NCI-H2107 treated with DMSO at 0.1 percent for 48 hours (cell line): ENCODE results near the gene C10orf90.

Experiments
- DNase-seq: peaks from one replicate; lab custom pipeline; 2025; ENCODE audit not compliant: unreplicated experiment; lab: John Stamatoyannopoulos, UW

C10orf90 gene

DNA sequence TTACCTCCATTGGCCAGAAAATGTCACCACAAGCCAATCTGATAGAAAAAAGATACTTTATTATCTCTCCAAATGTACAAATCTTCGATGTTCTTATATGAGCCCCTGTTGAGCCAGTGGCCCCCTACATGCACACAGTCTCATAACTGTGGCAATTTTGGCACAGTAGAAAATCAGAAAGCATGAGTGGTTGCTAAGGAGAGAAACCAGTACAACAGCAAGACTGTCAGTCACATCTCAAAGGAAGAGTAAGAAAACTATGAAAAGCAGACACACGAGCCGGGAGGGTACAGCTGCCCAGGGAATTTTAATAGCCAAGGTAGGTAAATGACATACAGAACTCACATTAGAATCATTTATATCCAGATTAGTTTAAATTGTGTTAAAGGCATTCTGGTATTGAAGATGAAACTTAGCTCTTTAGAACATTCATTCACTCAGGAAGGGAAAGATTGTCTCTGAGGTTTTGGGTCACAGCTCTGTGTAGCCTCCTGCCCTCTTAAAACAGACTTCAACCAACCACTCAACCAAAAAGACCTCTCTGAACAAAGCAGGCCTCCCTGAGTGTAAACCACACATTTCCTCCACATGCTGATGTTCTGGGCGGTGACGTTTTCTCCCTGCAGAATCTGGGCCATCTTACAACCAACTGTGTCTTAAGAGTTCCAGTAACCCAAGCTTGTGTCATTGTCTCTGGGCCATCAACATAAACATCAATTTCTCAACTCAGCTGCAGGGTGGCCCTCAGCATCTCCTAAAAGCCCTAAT is 201.4 kb downstream of the C10orf90 start:
- no peak for DNase-seq

DNA sequence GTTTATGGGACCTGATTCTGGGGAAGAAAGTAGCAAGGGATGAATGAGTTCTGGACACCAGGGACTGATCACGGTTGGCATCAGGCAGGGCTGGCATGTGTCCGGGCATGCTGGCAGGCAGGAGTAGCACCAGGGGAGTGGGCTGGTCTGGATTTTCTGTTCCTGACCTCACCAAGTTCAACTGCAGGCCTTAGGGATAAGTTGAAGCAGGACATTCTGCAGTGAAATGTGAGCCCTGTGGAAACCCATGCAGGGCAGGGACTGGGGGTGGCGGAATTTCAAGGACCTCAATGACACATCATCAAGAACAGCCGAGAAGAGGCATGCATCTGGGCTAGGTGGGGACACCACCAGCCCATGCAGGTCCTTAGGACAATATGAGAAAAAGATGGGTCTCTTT is 202.0 kb downstream of the C10orf90 start:
- DNase-seq, result no peak

DNA sequence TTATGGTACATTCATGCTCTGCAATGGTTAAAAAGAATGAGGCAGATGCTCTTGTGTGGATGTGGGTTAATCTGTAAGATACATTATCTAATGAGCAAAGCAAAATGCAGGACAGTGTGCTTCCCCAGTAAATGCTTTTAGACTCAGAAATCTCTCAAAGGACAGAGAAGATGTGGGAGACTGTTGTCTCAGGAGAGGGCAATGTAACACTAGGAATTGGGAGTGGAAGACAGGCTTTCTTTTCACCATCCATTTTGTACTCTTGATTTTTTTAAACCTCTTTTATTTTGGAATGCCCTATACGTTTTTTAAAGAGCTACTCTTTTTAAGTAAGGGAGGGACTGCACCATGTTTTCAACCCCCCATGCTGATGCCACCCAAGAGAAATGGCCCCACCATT is 204.7 kb downstream of the C10orf90 start:
- no peak for DNase-seq

DNA sequence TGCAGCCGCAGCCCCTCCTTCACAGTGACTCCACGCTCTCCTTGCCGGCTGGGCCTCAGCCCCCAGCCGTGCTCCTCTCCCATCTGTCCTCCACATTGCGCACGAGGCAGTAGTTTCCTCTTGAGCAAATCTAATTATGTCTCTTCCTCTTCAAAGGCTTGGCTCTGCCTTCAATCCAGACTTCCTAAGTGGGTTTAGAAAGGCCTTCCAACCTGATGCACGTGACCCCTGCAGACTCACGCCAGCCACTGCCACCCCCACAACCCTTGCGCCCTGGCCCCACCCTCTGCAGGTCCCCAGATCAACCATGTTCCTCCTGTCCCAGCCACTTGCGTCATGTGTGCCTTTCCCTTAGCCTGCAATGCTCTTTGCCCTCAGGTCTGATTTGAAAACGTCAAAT is 207.2 kb downstream of the C10orf90 start:
- DNase-seq, result no peak

DNA sequence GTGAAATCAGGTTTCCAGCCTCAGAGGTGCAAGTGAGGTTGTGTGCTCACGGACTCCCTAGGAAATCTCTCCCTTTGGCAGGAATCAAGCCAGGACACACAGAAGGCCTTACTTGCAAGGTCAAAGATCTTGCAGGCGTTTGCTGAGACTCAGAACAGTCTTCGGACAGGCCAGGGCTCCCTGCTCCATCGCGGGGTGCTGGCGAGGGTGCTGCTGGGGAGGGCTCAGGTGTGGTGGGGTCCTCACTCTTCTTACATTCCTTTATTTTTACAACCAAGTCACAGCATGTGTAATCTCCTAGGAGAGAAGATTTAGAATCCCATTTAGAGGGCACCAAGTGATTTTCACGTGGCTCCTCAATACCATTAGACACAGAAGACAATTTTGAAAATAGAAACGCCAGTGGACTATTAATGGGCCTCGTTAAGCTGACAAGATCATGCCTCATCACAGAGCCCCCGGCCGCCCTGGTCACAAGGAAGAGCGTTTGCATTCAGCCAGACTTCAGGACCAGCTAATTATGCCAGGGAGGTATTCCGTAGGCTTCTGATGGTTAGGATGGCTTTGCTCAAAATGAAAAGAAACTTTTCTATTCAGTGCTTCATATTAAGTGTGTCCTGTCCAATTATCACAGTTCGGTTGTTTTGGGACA is 209.1 kb downstream of the C10orf90 start:
- no peak for DNase-seq

DNA sequence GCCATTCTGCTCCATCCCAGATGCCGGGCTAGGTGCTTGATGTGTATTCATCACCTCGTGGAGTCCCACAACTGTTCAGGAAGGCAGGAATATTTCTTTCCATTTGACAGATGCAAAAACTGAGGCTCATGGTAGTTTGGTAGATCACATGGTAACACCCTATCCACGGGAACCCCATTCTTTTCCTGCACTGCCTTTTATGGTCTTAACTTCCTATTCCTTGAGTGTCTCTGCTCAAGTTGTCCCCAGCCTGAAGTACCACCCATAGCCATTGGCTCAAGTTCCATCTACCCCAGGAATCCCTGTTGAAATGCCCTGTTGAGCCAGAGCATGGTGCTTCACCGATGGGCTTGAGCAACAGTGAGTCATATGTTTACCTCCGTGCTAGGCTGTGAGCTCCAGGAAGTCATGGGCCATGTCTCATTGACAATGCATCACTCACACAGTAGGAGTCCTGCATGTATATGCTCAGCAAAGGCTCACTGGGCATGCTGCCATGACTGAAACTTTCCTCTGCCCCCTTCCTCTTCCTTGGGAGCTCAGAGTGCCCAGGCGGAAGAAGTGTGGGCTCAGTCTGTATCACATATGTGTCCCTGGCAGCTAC is 210.5 kb downstream of the C10orf90 start:
- no peak for DNase-seq

DNA sequence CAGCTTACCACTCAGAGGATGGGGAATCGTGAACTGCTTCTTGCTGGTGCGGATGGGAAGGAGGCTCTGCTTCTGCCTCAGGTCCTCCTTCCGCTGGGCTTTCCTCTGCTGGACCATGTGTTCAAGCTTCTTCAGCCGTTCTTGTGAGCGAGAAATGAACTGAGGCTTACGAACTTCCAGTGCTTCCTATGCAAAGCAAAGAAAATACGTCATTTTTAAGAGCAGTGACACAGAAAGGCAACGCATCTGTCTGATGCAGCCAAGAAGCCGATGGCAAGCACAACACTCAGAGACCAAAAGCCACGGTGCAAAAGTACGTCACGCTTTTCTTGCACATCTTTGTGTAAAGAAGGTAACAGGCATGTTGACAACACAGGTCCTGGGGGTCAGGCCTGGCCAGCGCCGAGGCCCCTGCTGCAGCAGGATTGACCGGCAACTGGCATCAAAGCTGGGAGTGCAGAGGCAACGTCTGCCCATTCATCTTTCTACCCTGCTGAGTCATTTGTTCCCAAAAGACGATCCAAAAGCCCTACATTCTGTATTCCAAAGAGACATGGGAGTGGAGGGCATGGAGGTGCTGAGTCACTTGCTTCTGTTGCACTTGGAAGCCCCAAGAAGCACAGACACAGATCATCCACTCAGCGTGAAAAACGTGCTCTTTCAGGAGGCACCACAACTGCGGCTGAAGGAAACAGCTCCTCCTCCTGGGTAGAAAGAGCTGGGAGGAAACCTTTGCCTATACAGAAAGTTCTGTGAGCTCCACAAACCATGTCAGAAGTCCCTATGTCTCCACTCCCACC is 211.3 kb downstream of the C10orf90 start:
- DNase-seq, result no peak

DNA sequence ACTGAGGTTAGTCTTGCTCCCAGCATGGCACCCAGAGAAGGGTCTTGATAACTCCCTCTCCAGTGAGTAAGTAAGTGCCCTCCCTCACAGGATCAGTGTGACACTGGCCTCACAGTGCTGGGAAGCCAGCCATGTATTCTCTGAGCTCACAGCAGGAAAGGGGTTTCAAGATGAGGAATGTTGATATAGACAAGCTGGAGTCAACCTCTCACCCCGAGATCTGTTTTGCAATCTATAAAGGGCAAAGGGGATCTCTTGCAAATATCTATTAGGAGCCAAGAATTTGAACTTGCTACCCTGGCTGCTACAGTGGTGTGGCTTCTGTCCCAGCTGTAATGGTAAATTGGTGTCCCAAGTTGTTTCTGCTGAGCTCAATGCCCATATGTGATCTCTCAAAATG is 212.0 kb downstream of the C10orf90 start:
- no peak for DNase-seq

DNA sequence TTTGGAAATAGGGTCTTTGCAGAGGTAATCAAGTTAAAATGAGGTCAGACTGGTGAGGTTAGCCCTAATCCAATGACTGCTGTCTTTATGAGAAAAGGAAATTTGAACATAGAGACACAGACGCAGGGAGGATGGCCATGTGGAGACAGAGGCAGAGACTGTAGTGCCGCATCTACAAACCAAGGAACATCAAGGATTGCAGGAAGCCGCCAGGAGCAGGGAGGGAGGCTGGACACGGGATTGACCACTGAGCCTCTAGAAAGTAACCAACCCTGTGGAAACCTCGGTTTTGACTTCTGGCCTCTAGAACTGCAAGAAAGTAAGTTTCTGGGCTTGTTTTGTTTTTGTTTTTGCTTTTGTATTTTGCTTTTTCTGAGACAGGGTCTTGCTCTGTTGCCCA is 213.9 kb downstream of the C10orf90 start:
- no peak for DNase-seq

DNA sequence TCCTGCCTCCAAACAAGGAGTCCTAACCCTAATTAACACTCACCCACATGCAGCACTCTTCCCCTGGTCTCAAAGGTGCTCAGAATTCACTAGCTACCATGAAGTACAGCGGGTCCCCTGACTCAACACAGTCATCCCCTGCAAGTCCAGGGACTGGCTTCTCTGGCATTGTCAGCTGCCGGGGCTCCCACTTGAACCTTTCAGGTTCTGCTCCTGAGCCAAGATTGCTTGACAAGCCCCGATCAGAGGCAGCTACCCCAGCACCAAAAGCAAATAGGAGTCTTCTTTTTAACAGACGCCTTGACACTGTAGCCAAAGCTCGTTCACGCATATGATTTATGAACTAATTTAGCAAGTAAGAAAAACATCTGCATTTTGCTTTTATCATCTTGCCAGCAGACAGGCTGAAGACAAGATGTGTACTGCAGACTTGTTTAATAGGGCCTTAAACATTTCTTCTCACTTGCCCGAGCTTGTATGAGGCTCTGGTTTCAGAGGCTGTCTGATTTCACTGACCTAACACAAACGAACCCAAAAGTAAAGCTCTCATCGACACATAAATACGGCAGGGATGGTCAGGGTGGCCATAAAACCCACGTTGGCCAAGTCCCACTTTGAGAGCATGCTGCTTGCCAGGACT is 214.6 kb downstream of the C10orf90 start:
- DNase-seq, result no peak

DNA sequence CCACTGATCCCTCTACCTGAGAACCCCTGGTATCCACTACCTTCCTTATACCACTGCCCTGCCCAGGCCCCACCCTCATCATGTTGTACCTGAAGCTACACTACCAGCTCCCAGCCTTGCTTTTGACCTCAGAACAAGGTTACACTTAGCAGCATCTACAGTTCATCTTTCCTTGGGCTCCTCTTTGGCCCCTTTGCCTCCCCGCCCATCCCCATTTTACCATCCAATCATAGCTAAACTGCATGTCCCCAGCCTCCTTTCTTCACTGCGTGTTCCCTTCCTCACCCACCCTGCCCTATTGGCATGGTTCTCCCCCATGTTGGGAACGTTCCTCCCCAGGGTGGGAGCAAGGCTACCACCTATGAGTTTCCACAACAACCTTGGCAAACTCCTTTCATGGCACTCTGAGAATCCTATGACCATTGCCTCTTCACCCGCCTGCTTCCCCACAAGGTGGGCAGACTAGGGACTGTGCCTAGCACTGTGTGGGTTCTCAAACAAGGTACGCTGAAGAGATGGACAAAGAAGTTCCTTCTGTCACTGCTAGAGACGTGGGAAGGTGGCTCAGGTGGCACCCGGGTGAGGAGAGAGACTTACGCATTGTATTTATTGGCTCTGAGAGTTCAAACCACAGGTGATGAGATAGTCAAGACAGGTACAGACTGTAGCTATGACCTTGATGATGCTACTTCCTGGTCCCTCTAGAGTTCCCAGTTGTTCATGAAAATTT is 215.3 kb downstream of the C10orf90 start:
- no peak for DNase-seq

DNA sequence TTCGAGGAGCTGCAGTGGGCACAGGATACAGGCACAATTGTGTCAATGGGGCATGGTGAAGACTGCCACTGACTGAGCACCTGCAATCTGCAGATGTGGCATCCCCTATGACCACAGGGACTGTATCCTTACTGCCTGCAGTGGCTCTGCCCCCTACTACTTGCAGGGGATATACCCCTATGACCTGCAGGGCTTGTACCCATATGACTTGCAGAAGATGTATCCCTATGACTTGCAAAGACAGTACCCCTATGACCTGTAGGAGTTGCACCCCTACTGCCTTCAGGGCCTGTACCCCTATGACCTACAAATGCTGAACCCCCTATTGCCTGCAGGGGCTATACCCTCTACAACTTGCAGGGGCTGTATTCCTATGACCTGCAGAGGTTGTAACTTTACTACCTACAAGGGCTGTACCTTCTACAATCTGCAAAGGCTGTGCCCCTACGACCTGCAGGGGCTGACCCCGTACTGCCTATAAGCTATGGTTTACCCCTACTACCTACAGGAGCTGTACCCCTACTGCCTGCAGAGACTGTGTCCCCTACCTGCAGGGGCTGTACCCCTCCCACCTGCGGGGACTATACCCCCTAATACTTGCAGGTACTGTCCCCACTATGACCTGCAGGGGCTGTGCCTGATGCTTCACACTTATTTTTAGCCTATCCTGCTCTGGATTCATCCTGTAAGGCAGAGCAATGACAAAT is 216.3 kb downstream of the C10orf90 start:
- no peak for DNase-seq

DNA sequence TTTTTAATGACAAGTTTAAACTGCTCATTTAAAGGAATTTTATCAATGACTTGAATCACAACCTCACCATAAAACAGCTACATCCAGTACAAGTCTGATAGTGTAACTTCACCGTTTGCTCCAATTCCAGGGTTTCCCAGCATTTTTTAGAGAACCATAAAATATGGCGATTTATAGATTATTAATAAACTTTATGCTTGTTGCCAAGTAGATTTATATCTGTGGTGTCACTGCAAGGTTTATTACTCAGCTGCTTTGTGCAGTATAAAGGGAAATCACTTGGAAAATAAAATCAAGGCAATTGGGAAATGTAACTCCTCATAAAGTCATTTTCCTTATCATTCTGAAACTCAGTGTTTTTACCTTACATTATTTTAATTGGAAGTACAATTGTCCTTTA is 218.2 kb downstream of the C10orf90 start:
- DNase-seq, result no peak

DNA sequence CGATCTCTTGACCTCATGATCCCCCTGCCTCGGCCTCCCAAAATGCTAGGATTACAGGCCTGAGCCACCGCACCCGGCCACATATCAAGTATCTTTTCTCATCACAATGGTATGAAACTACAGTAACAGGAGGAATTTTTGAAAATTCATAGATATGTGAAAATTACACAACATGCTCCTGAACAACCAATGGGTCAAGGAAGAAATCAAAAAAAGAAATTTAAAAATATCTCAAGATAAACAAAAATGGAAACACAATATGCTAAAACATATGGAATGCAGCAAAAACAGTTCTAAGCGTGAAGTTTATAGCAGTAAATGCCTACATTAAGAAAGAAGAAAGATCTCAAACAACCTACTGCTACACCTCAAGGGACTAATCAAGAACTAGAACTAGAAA is 222.4 kb downstream of the C10orf90 start:
- DNase-seq, result no peak

DNA sequence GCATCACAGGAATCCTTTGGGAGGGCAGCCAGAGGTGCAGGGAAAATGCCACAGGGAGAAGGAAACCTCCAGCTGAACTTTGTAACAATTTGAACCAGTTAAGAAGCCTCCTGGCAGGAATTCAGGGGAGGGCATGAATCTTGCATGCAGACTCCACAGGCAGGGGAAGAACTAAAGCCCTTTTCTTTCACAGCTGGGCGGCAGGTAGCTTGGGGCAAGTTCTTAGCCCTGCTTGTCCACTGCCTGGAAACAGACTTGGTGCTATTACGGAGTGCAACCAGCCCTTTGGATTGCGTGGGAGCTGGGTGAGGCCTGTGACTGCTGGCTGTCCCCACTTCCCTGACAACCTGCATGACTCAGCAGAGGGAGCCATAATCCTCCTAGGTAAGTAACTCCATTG is 230.6 kb downstream of the C10orf90 start:
- no peak for DNase-seq

DNA sequence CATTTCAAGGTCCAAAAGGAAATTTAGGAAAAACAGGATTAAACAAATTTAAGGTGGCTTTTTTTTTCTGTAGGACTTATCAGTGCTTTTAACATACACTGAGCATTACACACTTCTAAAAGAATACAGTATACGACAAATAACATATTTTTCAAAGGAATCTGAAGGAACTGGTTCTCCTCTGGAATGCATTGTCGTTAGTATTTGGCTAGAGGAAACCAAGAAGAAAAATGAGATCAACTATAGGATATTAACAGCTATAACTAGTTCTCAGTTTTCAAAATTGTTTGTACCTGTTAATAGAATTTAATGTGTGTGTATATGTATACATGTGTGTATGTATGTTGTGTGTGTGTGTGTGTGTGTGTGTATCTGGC is 232.1 kb downstream of the C10orf90 start:
- DNase-seq, result no peak

DNA sequence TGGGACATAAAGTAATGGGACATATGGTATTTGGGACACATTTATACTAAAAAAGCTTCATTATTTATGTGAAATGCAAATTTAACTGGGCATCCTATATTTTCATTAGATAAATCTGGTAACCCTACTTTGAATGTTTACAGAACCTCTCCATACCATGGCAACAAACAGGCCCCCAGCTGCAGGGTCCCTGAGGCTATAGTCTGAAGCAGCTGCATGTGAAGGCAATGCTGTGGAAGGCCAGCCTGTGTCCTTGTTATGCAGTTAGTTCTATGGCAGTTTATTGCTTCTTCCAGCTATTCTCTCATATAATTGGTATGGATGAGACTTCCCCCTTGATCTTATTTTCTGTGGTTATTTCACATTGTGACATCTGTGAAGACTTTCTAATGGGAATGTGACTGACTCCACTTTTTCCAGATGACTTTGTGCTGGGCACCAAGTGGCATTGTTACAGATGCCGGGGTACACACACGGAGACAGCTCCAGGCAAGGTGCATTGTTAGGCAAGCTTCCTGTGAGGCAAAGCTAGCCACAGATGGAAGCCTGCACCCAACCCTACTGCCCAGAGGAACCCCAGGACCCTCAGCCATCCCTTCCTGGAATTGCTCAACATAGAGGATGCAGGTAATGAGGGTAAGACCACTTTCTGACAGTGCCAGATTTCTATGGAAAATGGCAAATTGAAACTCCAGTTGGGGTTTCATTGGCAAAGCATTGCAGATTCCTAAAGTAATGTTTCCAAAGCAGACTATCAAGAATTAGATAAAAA is 232.7 kb downstream of the C10orf90 start:
- DNase-seq, result no peak

DNA sequence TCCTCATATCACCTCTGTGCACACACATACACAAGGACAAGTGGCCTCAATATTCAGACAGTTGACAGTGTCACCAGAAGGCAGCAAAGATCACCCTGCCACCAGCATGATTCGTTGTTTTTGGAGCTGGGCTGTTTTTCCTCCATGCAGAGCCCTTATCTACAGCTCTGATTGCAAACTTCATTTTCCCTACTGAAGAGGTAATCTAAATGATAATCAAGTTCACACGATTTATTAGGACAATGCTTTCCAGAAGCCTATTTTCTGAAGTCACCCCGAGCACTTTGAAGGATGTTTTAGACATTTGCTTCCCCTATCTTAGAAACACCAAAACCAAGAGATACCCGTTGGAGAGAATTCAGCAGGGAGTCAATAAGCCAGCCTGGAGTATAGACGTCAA is 236.3 kb downstream of the C10orf90 start:
- no peak for DNase-seq

DNA sequence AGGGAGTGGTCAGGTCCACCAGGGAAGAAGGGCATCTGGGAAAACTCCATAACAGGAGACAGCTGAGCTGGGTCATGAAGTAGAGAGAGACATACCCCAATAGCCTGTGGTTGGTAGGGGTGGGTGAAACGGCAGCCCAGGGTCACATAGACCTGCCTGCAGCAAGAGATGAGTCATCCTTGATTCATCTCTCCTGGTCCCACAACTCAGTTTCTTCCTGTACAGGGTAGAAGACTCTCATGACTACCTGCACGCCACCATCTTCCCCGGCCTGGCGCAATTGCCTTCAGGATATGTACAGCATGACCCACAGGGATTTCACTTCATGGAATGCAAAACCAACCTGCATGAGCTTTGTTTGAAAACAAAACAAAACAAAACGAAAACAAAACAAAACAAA is 237.1 kb downstream of the C10orf90 start:
- no peak for DNase-seq
